Panc1 (cell line): ENCODE data around the gene TIA1. TPM values are rescaled to one million over a fixed set of nuclear protein-coding genes. Genes with fewer than 3 reads are reported as not detected.

Experiments
- ATAC-seq: fragments of 200-7000 bp; cut with Tn5 transposase; 2 replicates; pipeline ENCODE4 v1.9.1; 2020; ENCODE audit warnings: mild to moderate bottlenecking, moderate library complexity
- BruUV-seq: library from RNA; stranded (reverse); fragments of 400-500 nt; replicated peaks from 2 replicates; lab custom pipeline; 2021; lab: Mats Ljungman, UMichigan
- CTCF ChIA-PET: fragments of 300-600 bp; sonication (Branson Sonifier 250); formaldehyde crosslinking; loops from one replicate; lab custom pipeline; 2022; ENCODE audit warnings: antibody characterized with exemption; lab: Charles Lee
- POLR2A ChIA-PET: fragments of 300-600 bp; sonication (Branson Sonifier 250); formaldehyde crosslinking; loops from one replicate; lab custom pipeline; 2022; ENCODE audit warnings: antibody characterized with exemption; lab: Charles Lee
- DNase-seq: peaks from one replicate; pipeline ENCODE4 v3.0.0-alpha.2; 2010; ENCODE audit warnings: low read depth, low spot score
- H3K27ac ChIP-seq: 2 replicates; pipeline ENCODE4 v1.5.1; 2011; ENCODE audit warnings: mild to moderate bottlenecking, low read length, inconsistent platforms
- H3K27me3 ChIP-seq: fragments of 200-500 bp; sonication (Bioruptor generic); 2 replicates; pipeline ENCODE4 v1.6.0; 2014; ENCODE audit warnings: low read length, inconsistent platforms; ENCODE audit not compliant: control insufficient read depth, insufficient read depth
- H3K36me3 ChIP-seq: fragments of 200-500 bp; sonication (Bioruptor generic); 2 replicates; pipeline ENCODE4 v1.5.1; 2014; ENCODE audit warnings: inconsistent platforms, mild to moderate bottlenecking, low read length, moderate library complexity; ENCODE audit not compliant: control insufficient read depth, insufficient read depth
- H3K4me1 ChIP-seq: 2 replicates; pipeline ENCODE4 v1.5.1; 2011; ENCODE audit warnings: inconsistent platforms, mild to moderate bottlenecking, low read length, moderate library complexity; ENCODE audit not compliant: control insufficient read depth, insufficient read depth
- H3K4me3 ChIP-seq, 2 experiments: 2 replicates each; pipeline ENCODE4 v1.5.1; 2011 to 2012; ENCODE audit warnings: low read depth in 2 of 2, low read length in 2 of 2, mild to moderate bottlenecking in 2 of 2, inconsistent platforms in 1 of 2, moderate library complexity in 1 of 2
- H3K9me3 ChIP-seq: fragments of 200-500 bp; sonication (Bioruptor generic); 2 replicates; pipeline ENCODE4 v1.5.1; 2014; ENCODE audit warnings: low read depth, mild to moderate bottlenecking, inconsistent platforms, low read length, moderate library complexity; ENCODE audit not compliant: control insufficient read depth, insufficient read depth
- CTCF ChIP-seq: fragments of 450-650 bp; IDR thresholded peaks from 2 replicates; pipeline ENCODE4 v1.5.1; 2017; ENCODE audit warnings: mild to moderate bottlenecking
- POLR2AphosphoS5 ChIP-seq: IDR thresholded peaks from 2 replicates; pipeline ENCODE4 v1.6.1; 2012; ENCODE audit warnings: mild to moderate bottlenecking, low read depth, low read length, moderate library complexity
- REST ChIP-seq, 2 experiments: IDR thresholded peaks; 2 replicates each; pipeline ENCODE4 v1.6.1; 2011 to 2012; ENCODE audit warnings: low read depth in 2 of 2, control low read depth in 1 of 2, low read length in 1 of 2, mild to moderate bottlenecking in 1 of 2, moderate library complexity in 1 of 2; ENCODE audit not compliant: insufficient read depth in 1 of 2
- SIN3A ChIP-seq: IDR thresholded peaks from 2 replicates; pipeline ENCODE4 v1.6.1; 2012; ENCODE audit warnings: low read depth, mild to moderate bottlenecking, low read length, moderate library complexity, borderline replicate concordance; ENCODE audit not compliant: insufficient read depth
- TCF7L2 ChIP-seq: IDR thresholded peaks from 2 replicates; pipeline ENCODE4 v1.6.1; 2011; ENCODE audit warnings: mild to moderate bottlenecking, low read depth, low read length, inconsistent platforms
- in situ Hi-C: cut with HindIII; loops from 2 replicates; pipeline ENCODE4 v1.10.0; 2016; ENCODE audit warnings: low sequenced_read_pairs, low pct_unique_long_range_greater_than_20kb
- intact Hi-C: fragments of 100-400 bp; cut with micrococcal nuclease; formaldehyde crosslinking; loops from one replicate; pipeline ENCODE4 v1.10.0; 2022; ENCODE audit not compliant: unreplicated experiment
- total RNA-seq: library from RNA; stranded (reverse); gene quantifications from one replicate; pipeline ENCODE4 v1.2.1, GENCODE V29; 2021; ENCODE audit not compliant: unreplicated experiment

The TIA1 gene
- total RNA-seq, 1 experiment from 2014 or later: 113 TPM

GRCh38 chr2:70214953-70215549 is 33.4 kb downstream of the TIA1 start:
- DNase-seq: no peak
- H3K9me3 ChIP-seq: no peaks in the 10 kb centered on the region
- in situ Hi-C loops: no loop called here
- no peak for ATAC-seq
- H3K27ac ChIP-seq: no peak overlapping the region
- H3K4me1 ChIP-seq: peaks cover 4% of the 10 kb centered on the region; the same call in 1 of the 2 replicates
- TF ChIP-seq TCF7L2 (no peak), SIN3A (no peak), REST (IDR thresholded peaks at IDR 0.05; ENCODE audit: insufficient read depth in 1 of 2, low read depth in 2 of 2, low read length in 1 of 2) (no peak), POLR2AphosphoS5 (no peak), CTCF (no peak)
- CTCF ChIA-PET: interaction anchor here (0.7 kb wide), 1 partner anchor 395 kb away, joined by 3 read pairs; no protein-coding TSS in a partner anchor
- H3K36me3 ChIP-seq: peaks cover 45% of the 10 kb centered on the region
- POLR2A ChIA-PET: no interaction called here
- no peak overlapping the region for H3K4me3 ChIP-seq
- no peaks in the 10 kb centered on the region for H3K27me3 ChIP-seq
- intact Hi-C loops: no loop called here
- BruUV-seq: no TSS peak

GRCh38 chr2:70214365-70214764 is 34.1 kb downstream of the TIA1 start:
- BruUV-seq: no TSS peak
- TF ChIP-seq CTCF: no peak
- TF ChIP-seq REST (IDR thresholded peaks at IDR 0.05; ENCODE audit: insufficient read depth in 1 of 2, low read depth in 2 of 2, low read length in 1 of 2): no peak
- no peak for TF ChIP-seq POLR2AphosphoS5
- TF ChIP-seq SIN3A: no peak
- TF ChIP-seq TCF7L2: no peak
- DNase-seq (no peak), ATAC-seq (no peak)
- Histone ChIP-seq H3K27ac (no peak overlapping the region), H3K36me3 (peaks cover 47% of the 10 kb centered on the region), H3K4me1 (peaks cover 4% of the 10 kb centered on the region; the same call in 1 of the 2 replicates), H3K9me3 (no peaks in the 10 kb centered on the region), H3K4me3 (no peak overlapping the region), H3K27me3 (no peaks in the 10 kb centered on the region)
- in situ Hi-C loops: no loop called here
- intact Hi-C loops: no loop called here
- ChIA-PET POLR2A (interaction anchor here (0.7 kb wide), 1 partner anchor 31 kb away, joined by 3 read pairs; no protein-coding TSS in a partner anchor), CTCF (interaction anchor here (1.0 kb wide), 1 partner anchor 23 kb away, joined by 3 read pairs; the partner anchor contains the start of gene C2orf42)
